Measurements from ENCODE around the gene HIRIP3. TPM values are rescaled to one million over a fixed set of nuclear protein-coding genes. Genes with fewer than 3 reads are reported as not detected.
"Not testable (repeated sequence)": the region's sequence is repeated elsewhere in the genome, so short reads cannot be mapped to it uniquely, and the experiment has no call there.

HIRIP3 gene
- total RNA-seq (2014; rRNA removed; shearing (Covaris generic)) (10.4 and 13.4 TPM in 2 replicates), polyA plus RNA-seq (2016; fragmentation: Nextera tagmentation; extraction: Ambion mirVana) (18.5 and 19.1 TPM in 2 replicates)
- long read RNA-seq, transcript HIRIP3-204 (6 exons, 988 nt): major isoform, 8 of 18 reads
- long read RNA-seq, transcript HIRIP3-201 (7 exons, 3,388 nt): major isoform, 8 of 18 reads
- long read RNA-seq, partial matches to known transcripts: 2 of 18 reads
- long read RNA-seq, other reads (novel, unspliced or antisense): 0 of 18 reads

GRCh38 chr16:29995324-29995910 lies at the start of gene HIRIP3:
TSS of gene HIRIP3 (minus strand) at chr16:29995617. CDS start at chr16:29995605, 12 bp downstream.
- Mint-ChIP-seq H3K27ac (peak within 1 kb of the TSS; percentile 98), H3K9me3 (peaks cover 2% of the 10 kb centered on the region; the same call in 2 of the 3 replicates), H3K27me3 (ENCODE audit: insufficient read depth, low read depth, poor library complexity) (peaks cover 13% of the 10 kb centered on the region), H3K4me1 (peaks cover 25% of the 10 kb centered on the region), H3K36me3 (ENCODE audit: low read depth) (peaks cover 39% of the 10 kb centered on the region), H3K4me3 (peak within 1 kb of the TSS; percentile 98)
- peak within 1 kb of the TSS; percentile 98 for H2AFZ ChIP-seq
- TF ChIP-seq NANOG (IDR thresholded peaks at IDR 0.05; ENCODE audit: borderline replicate concordance) (no peak), POLR2AphosphoS5 (IDR thresholded peaks at IDR 0.05; ENCODE audit: low read depth) (peak; percentile 61)
- DNase-seq (ENCODE audit: low spot score) (peak; percentile 91), ATAC-seq (peak; percentile 42)
- peaks cover 5% of the 10 kb centered on the region; the same call in 1 of the 2 replicates for H3K36me3 ChIP-seq (ENCODE audit: insufficient read depth)
- peaks cover 20% of the 10 kb centered on the region for H3F3A ChIP-seq (replicated peaks; ENCODE audit: low read depth)
- H3K9me2 ChIP-seq (ENCODE audit: insufficient read depth): no peaks in the 10 kb centered on the region
- peak within 1 kb of the TSS; percentile 94 for H3K4me2 ChIP-seq
- H4K20me1 ChIP-seq (replicated peaks; ENCODE audit: insufficient read depth): peaks cover 8% of the 10 kb centered on the region; the same call in 1 of the 2 replicates
- H3K27me3 ChIP-seq (ENCODE audit: insufficient read depth): no peaks in the 10 kb centered on the region
- peaks cover 15% of the 10 kb centered on the region for H3K4me1 ChIP-seq (ENCODE audit: insufficient read depth)
- peaks cover 7% of the 10 kb centered on the region; the same call in 1 of the 2 replicates for H3K79me2 ChIP-seq (replicated peaks; ENCODE audit: insufficient read depth)
- H3K27ac ChIP-seq (ENCODE audit: low read depth): peak within 1 kb of the TSS; percentile 82
- peak within 1 kb of the TSS; percentile 94 for H3K4me3 ChIP-seq

GRCh38 chr16:30041841-30042240 lies 46.4 kb upstream of the HIRIP3 start:
- Mint-ChIP-seq H3K4me1 (no peaks in the 10 kb centered on the region), H3K36me3 (ENCODE audit: low read depth) (no peaks in the 10 kb centered on the region), H3K9me3 (no peaks in the 10 kb centered on the region; the same call in 2 of the 3 replicates), H3K27me3 (ENCODE audit: insufficient read depth, low read depth, poor library complexity) (peaks cover 8% of the 10 kb centered on the region), H3K27ac (no peak overlapping the region), H3K4me3 (no peak overlapping the region)
- peak; percentile 40 for DNase-seq (ENCODE audit: low spot score)
- 0 out of 2 replicates have a peak, but pooled peaks cover 3% of the 10 kb centered on the region for H3F3A ChIP-seq (replicated peaks; ENCODE audit: low read depth)
- H3K27ac ChIP-seq (ENCODE audit: low read depth): no peak overlapping the region
- no peaks in the 10 kb centered on the region for H3K9me2 ChIP-seq (ENCODE audit: insufficient read depth)
- H4K20me1 ChIP-seq (replicated peaks; ENCODE audit: insufficient read depth): no peaks in the 10 kb centered on the region
- no peak overlapping the region for H3K4me3 ChIP-seq
- H3K36me3 ChIP-seq (ENCODE audit: insufficient read depth): no peaks in the 10 kb centered on the region
- no peak for ATAC-seq
- no peaks in the 10 kb centered on the region for H3K27me3 ChIP-seq (ENCODE audit: insufficient read depth)
- H2AFZ ChIP-seq: no peak overlapping the region
- H3K79me2 ChIP-seq (replicated peaks; ENCODE audit: insufficient read depth): no peaks in the 10 kb centered on the region
- no peak overlapping the region for H3K4me2 ChIP-seq
- TF ChIP-seq CTCF (conservative IDR thresholded peaks at IDR 0.05; ENCODE audit: low read depth in 2 of 2) (peak in 1 of 2 experiments; percentile 64), POLR2AphosphoS5 (IDR thresholded peaks at IDR 0.05; ENCODE audit: low read depth) (no peak)
- H3K4me1 ChIP-seq (ENCODE audit: insufficient read depth): no peaks in the 10 kb centered on the region

- not testable (repeated sequence) for H3F3A ChIP-seq (replicated peaks; ENCODE audit: low read depth); ATAC-seq; H3K36me3 ChIP-seq (ENCODE audit: insufficient read depth); H3K27ac ChIP-seq (ENCODE audit: low read depth); H3K4me2 ChIP-seq; H3K79me2 ChIP-seq (replicated peaks; ENCODE audit: insufficient read depth); H3K4me3 Mint-ChIP-seq; H3K9me3 Mint-ChIP-seq; DNase-seq (ENCODE audit: low spot score); H3K9me2 ChIP-seq (ENCODE audit: insufficient read depth); H3K27ac Mint-ChIP-seq; H4K20me1 ChIP-seq (replicated peaks; ENCODE audit: insufficient read depth); H3K27me3 Mint-ChIP-seq (ENCODE audit: insufficient read depth, low read depth, poor library complexity); H3K36me3 Mint-ChIP-seq (ENCODE audit: low read depth); H3K4me1 ChIP-seq (ENCODE audit: insufficient read depth); H3K4me3 ChIP-seq; H2AFZ ChIP-seq; H3K27me3 ChIP-seq (ENCODE audit: insufficient read depth); H3K4me1 Mint-ChIP-seq
These were observed 45.3 kb upstream of the HIRIP3 start for GRCh38 chr16:30040690-30041089.

All from GM23338 (cell line).